OCI-LY7 (cell line): ENCODE measurements around the gene RPL27A. TPM values are rescaled to one million over a fixed set of nuclear protein-coding genes. Genes with fewer than 3 reads are reported as not detected.

Experiments used
- BruUV-seq: library from RNA; stranded (reverse); fragments of 400-500 nt; replicated peaks from 2 replicates; lab custom pipeline; 2021; lab: Mats Ljungman, UMichigan
- CTCF ChIA-PET: fragments of 300-600 bp; sonication (Branson Sonifier 250); formaldehyde crosslinking; loops from one replicate; lab custom pipeline; 2022; ENCODE audit warnings: antibody characterized with exemption; ENCODE audit not compliant: unreplicated experiment; lab: Charles Lee
- POLR2A ChIA-PET: fragments of 300-600 bp; sonication (Branson Sonifier 250); formaldehyde crosslinking; loops from one replicate; lab custom pipeline; 2022; ENCODE audit warnings: antibody characterized with exemption; lab: Charles Lee
- DNase-seq: peaks from one replicate; pipeline ENCODE4 v3.0.0-alpha.2; 2015; ENCODE audit warnings: low spot score
- H2AFZ ChIP-seq: fragments of 200-600 bp; sonication (generic), shearing (Covaris generic); 2 replicates; pipeline ENCODE4 v1.6.1; 2014; ENCODE audit warnings: mild to moderate bottlenecking, antibody characterized with exemption, low read length, moderate library complexity
- H3K27ac ChIP-seq: fragments of 200-600 bp; sonication (generic); 2 replicates; pipeline ENCODE4 v1.5.1; 2014; ENCODE audit warnings: mixed run types, low read depth, mild to moderate bottlenecking, moderate library complexity, low read length, inconsistent platforms; ENCODE audit not compliant: poor library complexity, severe bottlenecking
- H3K36me3 ChIP-seq: fragments of 200-600 bp; sonication (generic); 2 replicates; pipeline ENCODE4 v1.6.1; 2014; ENCODE audit warnings: mild to moderate bottlenecking, antibody characterized with exemption, low read length, moderate library complexity, mixed read lengths; ENCODE audit not compliant: insufficient read depth
- H3K4me1 ChIP-seq: fragments of 200-600 bp; sonication (generic); 2 replicates; pipeline ENCODE4 v1.5.1; 2014; ENCODE audit warnings: mild to moderate bottlenecking, low read length; ENCODE audit not compliant: insufficient read depth, poor library complexity, severe bottlenecking
- H3K4me2 ChIP-seq: fragments of 200-600 bp; sonication (generic); 2 replicates; pipeline ENCODE4 v1.6.1; 2014; ENCODE audit warnings: mild to moderate bottlenecking, low read length
- H3K4me3 ChIP-seq: fragments of 200-600 bp; sonication (generic); 2 replicates; pipeline ENCODE4 v1.5.1; 2014; ENCODE audit warnings: mild to moderate bottlenecking, low read depth, low read length; ENCODE audit not compliant: poor library complexity, severe bottlenecking
- H3K79me2 ChIP-seq: fragments of 200-600 bp; sonication (generic); 2 replicates; pipeline ENCODE4 v1.6.1; 2016; ENCODE audit warnings: low read depth, mild to moderate bottlenecking, low read length, moderate library complexity, mixed read lengths; ENCODE audit not compliant: insufficient read depth
- H3K9me2 ChIP-seq: fragments of 200-600 bp; sonication (generic); 2 replicates; pipeline ENCODE4 v1.6.1; 2016; ENCODE audit warnings: mild to moderate bottlenecking, low read length, mixed read lengths; ENCODE audit not compliant: insufficient read depth
- H3K9me3 ChIP-seq: fragments of 200-600 bp; sonication (generic); 2 replicates; pipeline ENCODE4 v1.6.1; 2014; ENCODE audit warnings: mild to moderate bottlenecking, mixed run types, low read length, mixed read lengths
- H4K20me1 ChIP-seq: fragments of 200-600 bp; sonication (generic); 2 replicates; pipeline ENCODE4 v1.6.1; 2014; ENCODE audit warnings: mild to moderate bottlenecking, antibody characterized with exemption, low read length, moderate library complexity, mixed read lengths; ENCODE audit not compliant: insufficient read depth
- CTCF ChIP-seq: fragments of 200-600 bp; sonication (generic); conservative IDR thresholded peaks from 2 replicates; pipeline ENCODE4 v1.5.1; 2014; ENCODE audit warnings: mild to moderate bottlenecking, antibody characterized with exemption, low read length, moderate library complexity, mixed read lengths
- EZH2phosphoT487 ChIP-seq: fragments of 200-600 bp; sonication (generic); IDR thresholded peaks from 2 replicates; pipeline ENCODE4 v1.6.1; 2018; ENCODE audit warnings: low read depth, borderline replicate concordance, mild to moderate bottlenecking, mixed run types, antibody characterized with exemption, low read length, moderate library complexity, mixed read lengths
- intact Hi-C: fragments of 100-400 bp; cut with micrococcal nuclease; formaldehyde crosslinking; loops from one replicate; pipeline ENCODE4 v1.10.0; 2022; ENCODE audit not compliant: unreplicated experiment
- total RNA-seq, 2 experiments: library from RNA; depleted of rRNA in 1 of 2; stranded (reverse); fragments of >200 nt in 1 of 2; shearing (Covaris generic) in 1 of 2; gene quantifications; 2 replicates each; pipeline ENCODE4 v1.2.3, GENCODE V29; 2014 to 2022

RPL27A gene
- total RNA-seq, 2 experiments from 2014 or later = 1,593 to 2,753 TPM

GRCh38 chr11:8698917-8699441 is 16.4 kb downstream of the RPL27A start:
- Histone ChIP-seq H2AFZ (no peak overlapping the region), H3K79me2 (no peaks in the 10 kb centered on the region), H3K4me2 (no peak overlapping the region), H3K27ac (no peak overlapping the region), H3K9me2 (no peaks in the 10 kb centered on the region), H3K4me1 (peaks cover 10% of the 10 kb centered on the region), H3K4me3 (no peak overlapping the region), H3K9me3 (no peaks in the 10 kb centered on the region), H4K20me1 (0 out of 2 replicates have a peak, but pooled peaks cover 3% of the 10 kb centered on the region), H3K36me3 (peaks cover 35% of the 10 kb centered on the region)
- ChIA-PET POLR2A (interaction anchor here (0.5 to 1.2 kb wide), 2 partner anchors 16 to 1462 kb away, joined by 3 to 4 read pairs; no protein-coding TSS in a partner anchor), CTCF (no interaction called here)
- intact Hi-C loops = no loop called here
- BruUV-seq = no TSS peak
- no peak for DNase-seq
- TF ChIP-seq CTCF (no peak), EZH2phosphoT487 (no peak)

- BruUV-seq = no TSS peak
- DNase-seq = no peak
Observed at GRCh38 chr11:8699903-8700302, 17.3 kb downstream of the RPL27A start.

More at GRCh38 chr11:8699903-8700302, 17.3 kb downstream of the RPL27A start:
- Histone ChIP-seq H2AFZ (no peak overlapping the region), H3K9me2 (no peaks in the 10 kb centered on the region), H3K4me3 (no peak overlapping the region), H3K79me2 (no peaks in the 10 kb centered on the region), H3K36me3 (peaks cover 26% of the 10 kb centered on the region), H4K20me1 (no peaks in the 10 kb centered on the region), H3K4me2 (no peak overlapping the region), H3K9me3 (no peaks in the 10 kb centered on the region), H3K4me1 (peaks cover 10% of the 10 kb centered on the region), H3K27ac (no peak overlapping the region)
- ChIA-PET CTCF (no interaction called here), POLR2A (interaction anchor here (0.6 to 1.3 kb wide), 3 partner anchors 9 to 19 kb away, joined by 4 to 6 read pairs (median 4); no protein-coding TSS in a partner anchor)
- intact Hi-C loops = no loop called here
- TF ChIP-seq CTCF = no peak
- TF ChIP-seq EZH2phosphoT487 = no peak
